ENCODE data around the gene CC2D2B.

- no peak for TF ChIP-seq EZH2 (IDR thresholded peaks at IDR 0.05; ENCODE audit: insufficient read depth, poor library complexity, severe bottlenecking)
- no peak for TF ChIP-seq EZH2phosphoT487 (IDR thresholded peaks at IDR 0.05; ENCODE audit: insufficient read depth, low read depth)
These were observed 165.9 kb downstream of the CC2D2B start for GRCh38 chr10:96073722-96074121.

Data from GM23248 (cell line).